GM18858 (cell line): Measurements from ENCODE around the gene HDDC3.
A peak's percentile ranks its signal among the peaks of the same experiment; 100 is the strongest.
"Not testable (repeated sequence)": the region's sequence is repeated elsewhere in the genome, so short reads cannot be mapped to it uniquely, and the experiment has no call there.

Experiments
- ATAC-seq: cut with Tn5 transposase; IDR thresholded peaks from one replicate; pipeline ENCODE4 v1.9.1; 2021; ENCODE audit not compliant: unreplicated experiment

The HDDC3 gene

GRCh38 chr15:90930861-90931574 is 1.3 kb downstream of the HDDC3 start:
- no peak for ATAC-seq

GRCh38 chr15:90929246-90930019 is 2.9 kb downstream of the HDDC3 start:
- no peak for ATAC-seq

- ATAC-seq, result not testable (repeated sequence)
Observed at GRCh38 chr15:90928106-90928505, 4.2 kb downstream of the HDDC3 start.

- ATAC-seq, result not testable (repeated sequence)
Observed at GRCh38 chr15:90926766-90927165, 5.6 kb downstream of the HDDC3 start.

- peak; percentile 67 for ATAC-seq
Observed at GRCh38 chr15:90924375-90924774, 8.0 kb downstream of the HDDC3 start.

- ATAC-seq, result peak; percentile 88
Observed at GRCh38 chr15:90922712-90923322, 9.5 kb downstream of the HDDC3 start.

GRCh38 chr15:90921887-90922286 is 10.5 kb downstream of the HDDC3 start:
- ATAC-seq, result no peak

- ATAC-seq, result no peak
Observed at GRCh38 chr15:90918835-90919234, 13.5 kb downstream of the HDDC3 start.

GRCh38 chr15:90918034-90918788 is 14.1 kb downstream of the HDDC3 start:
- no peak for ATAC-seq

- no peak for ATAC-seq
Observed at GRCh38 chr15:90917569-90917968, 14.8 kb downstream of the HDDC3 start.

- no peak for ATAC-seq
Observed at GRCh38 chr15:90916461-90916860, 15.9 kb downstream of the HDDC3 start.

- no peak for ATAC-seq
Observed at GRCh38 chr15:90915808-90916440, 16.4 kb downstream of the HDDC3 start.

- ATAC-seq, result no peak
Observed at GRCh38 chr15:90915216-90915807, 17.0 kb downstream of the HDDC3 start.

GRCh38 chr15:90914305-90915080 is 17.9 kb downstream of the HDDC3 start:
- ATAC-seq, result no peak

- ATAC-seq, result no peak
Observed at GRCh38 chr15:90913398-90913944, 18.9 kb downstream of the HDDC3 start.

- ATAC-seq, result no peak
Observed at GRCh38 chr15:90912770-90913075, 19.6 kb downstream of the HDDC3 start.

GRCh38 chr15:90911906-90912769 is 20.2 kb downstream of the HDDC3 start:
- ATAC-seq, result no peak

GRCh38 chr15:90911302-90911623 is 21.1 kb downstream of the HDDC3 start:
- ATAC-seq, result no peak
